Kidney epithelial cell (primary cell): ENCODE data around the gene ZMYND10. TPM values are rescaled to one million over a fixed set of nuclear protein-coding genes. Genes with fewer than 3 reads are reported as not detected.
"Not testable (repeated sequence)": the region's sequence is repeated elsewhere in the genome, so short reads cannot be mapped to it uniquely, and the experiment has no call there.

ENCODE experiments used
- DNase-seq: peaks from one replicate; pipeline ENCODE4 v3.0.0-alpha.2; 2010; ENCODE audit warnings: low read depth
- H3K27me3 ChIP-seq: 2 replicates; pipeline ENCODE4 v1.6.0; 2011; ENCODE audit warnings: low read length; ENCODE audit not compliant: control insufficient read depth, insufficient read depth
- H3K36me3 ChIP-seq: 2 replicates; pipeline ENCODE4 v1.5.1; 2011; ENCODE audit warnings: low read length; ENCODE audit not compliant: control insufficient read depth, insufficient read depth
- H3K4me3 ChIP-seq: 2 replicates; pipeline ENCODE4 v1.5.1; 2011; ENCODE audit warnings: low read depth, mild to moderate bottlenecking, control low read depth, low read length
- total RNA-seq: library from RNA; depleted of rRNA; stranded (reverse); fragments of >200 nt; gene quantifications from 2 replicates; pipeline ENCODE4 v1.2.3, GENCODE V29; 2015
- TF ChIP-seq, protein P1 (sequence below): IDR thresholded peaks from 2 replicates; pipeline ENCODE4 v1.5.1; 2011; ENCODE audit warnings: mild to moderate bottlenecking, moderate library complexity, low read length, control low read depth, inconsistent platforms; ENCODE audit not compliant: insufficient read depth, poor library complexity, severe bottlenecking

The ZMYND10 gene
- total RNA-seq, 1 donor from 2014 or later = 1.7 TPM

DNA sequence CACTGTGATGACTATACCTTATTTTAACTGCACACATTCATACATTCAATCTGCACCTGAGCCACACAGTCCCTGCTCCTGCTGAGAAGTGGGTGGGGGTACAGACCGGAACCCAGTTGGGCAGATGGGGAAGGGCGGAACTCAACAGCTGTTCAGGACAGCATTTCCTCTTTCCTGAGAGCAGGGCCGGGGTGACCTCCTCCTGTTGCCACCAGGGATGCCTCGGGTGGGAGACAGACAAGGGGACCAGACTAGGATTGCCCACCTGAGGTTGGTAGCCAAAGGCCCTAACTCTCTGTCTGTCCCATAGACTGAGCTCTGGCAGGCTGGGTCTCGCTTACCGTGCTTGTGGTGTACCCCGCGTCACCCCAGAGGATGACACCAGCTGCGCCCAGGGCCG is 26.9 kb downstream of the ZMYND10 start:
- TF ChIP-seq, protein P1, sequence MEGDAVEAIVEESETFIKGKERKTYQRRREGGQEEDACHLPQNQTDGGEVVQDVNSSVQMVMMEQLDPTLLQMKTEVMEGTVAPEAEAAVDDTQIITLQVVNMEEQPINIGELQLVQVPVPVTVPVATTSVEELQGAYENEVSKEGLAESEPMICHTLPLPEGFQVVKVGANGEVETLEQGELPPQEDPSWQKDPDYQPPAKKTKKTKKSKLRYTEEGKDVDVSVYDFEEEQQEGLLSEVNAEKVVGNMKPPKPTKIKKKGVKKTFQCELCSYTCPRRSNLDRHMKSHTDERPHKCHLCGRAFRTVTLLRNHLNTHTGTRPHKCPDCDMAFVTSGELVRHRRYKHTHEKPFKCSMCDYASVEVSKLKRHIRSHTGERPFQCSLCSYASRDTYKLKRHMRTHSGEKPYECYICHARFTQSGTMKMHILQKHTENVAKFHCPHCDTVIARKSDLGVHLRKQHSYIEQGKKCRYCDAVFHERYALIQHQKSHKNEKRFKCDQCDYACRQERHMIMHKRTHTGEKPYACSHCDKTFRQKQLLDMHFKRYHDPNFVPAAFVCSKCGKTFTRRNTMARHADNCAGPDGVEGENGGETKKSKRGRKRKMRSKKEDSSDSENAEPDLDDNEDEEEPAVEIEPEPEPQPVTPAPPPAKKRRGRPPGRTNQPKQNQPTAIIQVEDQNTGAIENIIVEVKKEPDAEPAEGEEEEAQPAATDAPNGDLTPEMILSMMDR = no peak
- no peak for DNase-seq

DNA sequence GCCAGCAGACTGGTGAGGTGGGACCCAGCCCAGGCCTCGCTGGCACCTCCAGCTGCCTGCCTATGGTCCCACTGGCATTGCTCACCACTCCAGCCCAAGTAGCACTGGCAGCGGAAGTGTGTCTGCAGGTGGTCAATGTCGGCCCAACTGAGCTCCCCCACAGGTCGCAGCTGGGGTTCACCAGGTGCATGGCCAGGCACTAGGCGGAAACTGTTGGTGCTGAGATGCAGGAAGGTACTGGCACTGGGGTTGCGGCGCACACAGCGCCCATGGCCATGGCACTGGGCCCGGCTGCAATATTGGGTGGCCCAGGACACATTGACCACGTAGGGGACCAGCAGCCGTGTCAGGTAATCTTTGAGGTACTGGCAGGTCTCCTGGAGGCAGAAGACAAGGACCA is 27.4 kb downstream of the ZMYND10 start:
- TF ChIP-seq, protein P1 = no peak
- no peaks in the 10 kb centered on the region for H3K27me3 ChIP-seq
- H3K4me3 ChIP-seq = no peak overlapping the region
- DNase-seq = no peak
- H3K36me3 ChIP-seq = peaks cover 3% of the 10 kb centered on the region

More for the DNA sequence above, 26.9 kb downstream of the ZMYND10 start:
- peaks cover 3% of the 10 kb centered on the region for H3K36me3 ChIP-seq
- no peak overlapping the region for H3K4me3 ChIP-seq
- no peaks in the 10 kb centered on the region for H3K27me3 ChIP-seq

DNA sequence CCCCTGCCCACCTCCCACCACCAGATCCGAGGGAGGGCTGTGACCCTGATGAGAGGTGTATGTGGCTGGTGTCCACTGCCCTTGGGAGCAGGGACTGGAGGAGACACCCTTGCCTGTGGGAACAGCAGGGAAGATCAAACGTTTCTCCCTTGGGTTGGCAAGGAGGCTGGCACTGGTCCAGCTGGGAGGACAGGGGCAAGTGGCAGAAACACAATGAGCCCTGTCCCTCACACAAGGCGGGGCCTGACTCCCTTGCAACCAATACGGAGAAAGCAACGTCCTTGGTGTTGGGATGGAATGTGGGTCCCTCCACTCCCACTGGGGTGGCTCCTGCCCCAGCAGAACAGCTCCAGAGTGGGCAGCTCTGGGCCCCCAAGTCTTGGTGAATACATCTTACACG is 28.2 kb downstream of the ZMYND10 start:
- Histone ChIP-seq H3K27me3 (no peaks in the 10 kb centered on the region), H3K36me3 (peaks cover 3% of the 10 kb centered on the region), H3K4me3 (no peak overlapping the region)
- TF ChIP-seq, protein P1 = no peak
- DNase-seq = no peak

DNA sequence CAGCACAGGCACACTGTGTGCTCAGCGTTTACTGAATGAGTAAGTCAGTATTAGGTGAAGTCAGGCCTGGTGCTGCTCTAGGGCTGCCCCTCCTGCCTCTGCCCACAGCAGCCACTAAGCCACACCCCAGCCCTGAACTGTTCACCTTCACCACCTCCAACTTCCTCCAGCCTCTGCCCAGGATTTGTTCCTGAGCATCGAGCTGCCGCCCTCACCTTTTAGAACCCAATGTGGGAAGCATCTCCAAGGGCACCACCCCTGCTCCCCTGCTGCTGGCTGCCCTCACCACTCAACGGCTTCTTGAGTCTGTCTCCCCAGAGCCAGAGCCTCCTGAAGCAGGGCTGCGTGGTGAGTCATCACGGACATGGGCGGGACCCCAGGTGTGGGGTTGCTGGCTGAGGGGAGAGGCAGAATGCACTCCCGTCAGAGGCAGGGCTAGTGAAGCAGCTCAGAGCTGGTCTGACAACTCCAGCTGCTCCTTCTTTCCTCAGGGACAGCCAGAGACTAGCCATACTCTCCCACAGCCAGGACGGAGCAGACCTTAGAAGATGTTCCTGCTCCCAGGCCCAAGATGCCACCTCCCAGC is 28.8 kb downstream of the ZMYND10 start:
- no peaks in the 10 kb centered on the region for H3K27me3 ChIP-seq
- peaks cover 3% of the 10 kb centered on the region for H3K36me3 ChIP-seq
- no peak overlapping the region for H3K4me3 ChIP-seq
- TF ChIP-seq, protein P1 = no peak
- peak; percentile 91 for DNase-seq

DNA sequence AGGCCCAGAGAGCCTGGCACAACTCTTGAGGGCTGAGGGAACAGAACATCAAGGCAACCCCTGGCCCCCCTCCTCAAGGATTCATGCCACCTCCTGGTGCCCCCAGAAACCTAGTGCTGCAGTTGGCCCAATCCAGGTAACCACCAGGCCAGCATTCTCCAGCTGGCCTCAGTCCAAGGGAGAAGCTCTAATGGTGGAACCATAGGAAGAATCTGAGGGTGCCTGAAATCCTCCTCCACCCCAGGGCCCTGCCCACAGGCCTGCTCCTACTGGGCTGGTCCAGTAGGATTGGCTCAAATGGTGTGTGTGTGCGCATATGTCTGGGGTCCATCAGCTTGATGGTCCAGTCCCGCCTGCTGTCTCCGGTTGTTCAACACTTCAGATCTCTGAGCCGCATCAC is 30.7 kb downstream of the ZMYND10 start:
- DNase-seq = no peak
- H3K27me3 ChIP-seq = no peaks in the 10 kb centered on the region
- no peak overlapping the region for H3K4me3 ChIP-seq
- TF ChIP-seq, protein P1 = no peak
- peaks cover 3% of the 10 kb centered on the region for H3K36me3 ChIP-seq

DNA sequence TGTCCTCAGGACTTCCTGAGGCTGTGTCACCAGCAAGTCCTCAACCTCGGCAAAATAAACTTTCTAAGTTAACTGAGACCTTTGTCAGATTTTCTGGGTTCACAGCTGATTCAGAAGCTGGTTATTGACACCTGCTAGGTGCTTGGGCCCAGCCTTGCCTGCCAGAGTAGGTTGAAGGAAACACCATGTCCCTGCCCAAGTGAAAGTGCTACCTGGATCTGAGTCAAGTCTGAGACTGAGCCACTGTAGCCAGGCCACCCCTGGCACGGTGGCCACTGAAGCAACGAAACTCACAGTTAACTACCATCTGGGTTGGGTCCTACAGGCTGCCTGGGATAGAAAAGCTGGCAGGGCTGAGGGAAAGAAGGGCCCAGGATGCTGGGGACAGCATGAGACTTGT is 31.2 kb downstream of the ZMYND10 start:
- DNase-seq = no peak
- TF ChIP-seq, protein P1 = no peak

DNA sequence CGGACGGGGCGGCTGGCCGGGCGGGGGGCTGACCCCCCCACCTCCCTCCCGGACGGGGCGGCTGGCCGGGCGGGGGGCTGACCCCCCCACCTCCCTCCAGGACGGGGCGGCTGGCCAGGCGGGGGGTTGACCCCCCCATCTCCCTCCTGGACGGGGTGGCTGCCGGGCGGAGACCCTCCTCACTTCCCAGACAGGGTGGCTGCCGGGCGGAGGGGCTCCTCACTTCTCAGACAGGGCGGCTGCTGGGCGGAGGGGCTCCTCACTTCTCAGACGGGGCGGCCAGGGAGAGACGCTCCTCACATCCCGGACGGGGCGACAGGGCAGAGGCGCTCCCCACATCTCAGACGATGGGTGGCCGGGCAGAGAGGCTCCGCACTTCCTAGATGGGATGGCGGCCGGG is 33.5 kb downstream of the ZMYND10 start:
- DNase-seq, H3K4me3 ChIP-seq, H3K27me3 ChIP-seq, H3K36me3 ChIP-seq: not testable (repeated sequence)

More for the DNA sequence above, 31.2 kb downstream of the ZMYND10 start:
- Histone ChIP-seq H3K36me3 (peaks cover 3% of the 10 kb centered on the region), H3K27me3 (no peaks in the 10 kb centered on the region), H3K4me3 (no peak overlapping the region)
